Heart right ventricle (tissue), 16 donors: ENCODE measurements around the gene ZFPM1. TPM values are rescaled to one million over a fixed set of nuclear protein-coding genes. Genes with fewer than 3 reads are reported as not detected.

Experiments
- ATAC-seq, 8 donors: fragments of 200-7000 bp; cut with Tn5 transposase; one replicate each; pipeline ENCODE4 v1.9.1; 2020; ENCODE audit warnings: mild to moderate bottlenecking in 8 of 8, moderate library complexity in 8 of 8, moderate number of reproducible peaks in 1 of 8
- DNase-seq, 2 donors: peaks; one replicate each; pipeline ENCODE4 v3.0.0-alpha.2; 2020
- H3K27ac ChIP-seq, 10 donors: fragments of 200-600 bp; sonication (generic) in 2 of 10; one replicate each; pipeline versions ENCODE4 v1.5.0 to v1.8.0; 2020 to 2022; ENCODE audit warnings: mild to moderate bottlenecking in 3 of 10
- H3K27me3 ChIP-seq, 7 donors: fragments of 200-600 bp; one replicate each; pipeline ENCODE4 v1.8.0; 2021 to 2022; ENCODE audit warnings: mild to moderate bottlenecking in 2 of 7
- H3K36me3 ChIP-seq, 9 donors: fragments of 200-600 bp; sonication (generic) in 1 of 9; one replicate each; pipeline versions ENCODE4 v1.5.0 to v1.8.0; 2020 to 2022; ENCODE audit warnings: mild to moderate bottlenecking in 2 of 9
- H3K4me1 ChIP-seq, 9 donors: fragments of 200-600 bp; sonication (generic) in 1 of 9; one replicate each; pipeline versions ENCODE4 v1.5.0 to v1.8.0; 2020 to 2022; ENCODE audit warnings: mild to moderate bottlenecking in 4 of 9
- H3K4me3 ChIP-seq, 10 donors: fragments of 200-600 bp; sonication (generic) in 2 of 10; one replicate each; pipeline versions ENCODE4 v1.5.0 to v1.8.0; 2020 to 2022; ENCODE audit warnings: mild to moderate bottlenecking in 7 of 10, moderate library complexity in 2 of 10
- H3K9me3 ChIP-seq, 11 donors: fragments of 200-600 bp in 10 of 11; sonication (generic) in 2 of 11; one replicate each; pipeline versions ENCODE4 v1.5.0 to v1.8.0; 2013 to 2022; ENCODE audit warnings: mild to moderate bottlenecking in 2 of 11, control low read depth in 1 of 11, moderate library complexity in 1 of 11
- WGBS, 2 donors: extraction: QIAGEN DNeasy Blood & Tissue Kit; methylation state at CpG; one replicate each; pipeline ENCODE4 v1.1.7; 2013; ENCODE audit warnings: inconsistent platforms in 1 of 2; 5-methylcytosine and 5-hydroxymethylcytosine counted together
- intact Hi-C, 10 donors: fragments of 100-400 bp; cut with DNase I; formaldehyde crosslinking; loops; one replicate each; pipeline versions ENCODE4 v1.11.1 to v1.14.2; 2022
- polyA plus RNA-seq, 2 donors: library from polyadenylated mRNA; stranded (reverse); fragments of 200-250 nt; gene quantifications; one replicate each; pipeline ENCODE4 v1.2.3, GENCODE V29; 2013
- total RNA-seq, 10 donors: library from RNA; stranded (reverse); fragmentation: NEBNext Ultra II Directional in 3 of 10; extraction: Animal tissue kit (Norgen Biotek cat#: 25700) in 3 of 10; gene quantifications; one replicate each; pipeline versions ENCODE4 v1.2.1 to v1.2.4, GENCODE V29; 2021 to 2023
- TF ChIP-seq, protein P1 (sequence below), 9 donors: fragments of 200-600 bp; sonication (generic) in 2 of 9; IDR thresholded peaks; one replicate each; pipeline versions ENCODE4 v1.5.0 to v1.8.0; 2021 to 2022; ENCODE audit warnings: antibody characterized with exemption in 9 of 9, mild to moderate bottlenecking in 5 of 9, moderate library complexity in 1 of 9
- donor health status: Arrhythmogenic right ventricular cardiomyopathy.
- donor health status: ischemic (EF 13 %, LVEDD 7.1; RV severe dilation, severe dysfunction).
- donor health status: healthy with polysubstance abuse.
- donor health status: DM: no; HTN: yes; CAD: no.
- donor health status: DM: no; HTN: no; CAD: no.
- donor health status: ischemic (EF 25% LVEDD 6.9; RV normal size, moderate dysfunction).
- donor health status: ischemic (EF 25% LVEDD 5.7; RV mildly dilated, moderate dysfunction).
- donor health status: healthy.
- donor health status: DM: yes; HTN: yes; CAD: no.
- donor health status: Ischemic cardiomyopathy.
- donor health status: ischemic (EF 35%, LVEDD 5.7; RV mildly dilated, moderate dysfunction).
- donor health status: nonischemic (EF 11% LVEDD 7.7; RV severe dilation, severe dysfunction).
- donor health status: DM: yes; HTN: yes; CAD: no.
- donor health status: PGD.
- donor health status: ischemic (EF 29% LVEDD 5.4; RV normal size, mild dysfunction).
- donor health status: nonischemic (EF 23%, LVEDD 6.1; RV moderate dilation, normal function).

ZFPM1 gene
- total and polyA plus RNA-seq, 12 donors: 2.0 to 10.4 (median 4.4) TPM

DNA sequence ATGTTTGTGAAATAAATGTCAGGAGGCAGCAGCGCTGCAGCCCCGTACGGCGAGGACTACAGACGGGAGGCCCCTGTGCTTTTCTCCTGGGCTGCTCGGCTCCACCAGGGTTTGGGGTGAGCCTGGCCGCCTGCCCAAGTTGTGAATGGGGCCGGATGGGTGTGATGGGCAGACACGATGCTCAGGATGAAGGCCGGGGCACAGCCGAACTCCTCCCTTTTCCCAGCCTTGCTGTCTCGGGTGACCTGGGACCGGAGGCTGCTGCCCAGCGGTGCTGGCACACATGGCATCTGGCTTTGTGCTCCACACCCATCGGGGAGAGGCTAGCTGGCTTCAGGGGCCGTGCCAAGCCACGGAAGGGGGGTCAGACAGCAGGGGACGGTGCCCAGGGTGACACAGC lies 34.2 kb upstream of the ZFPM1 start:
- TF ChIP-seq, protein P1, sequence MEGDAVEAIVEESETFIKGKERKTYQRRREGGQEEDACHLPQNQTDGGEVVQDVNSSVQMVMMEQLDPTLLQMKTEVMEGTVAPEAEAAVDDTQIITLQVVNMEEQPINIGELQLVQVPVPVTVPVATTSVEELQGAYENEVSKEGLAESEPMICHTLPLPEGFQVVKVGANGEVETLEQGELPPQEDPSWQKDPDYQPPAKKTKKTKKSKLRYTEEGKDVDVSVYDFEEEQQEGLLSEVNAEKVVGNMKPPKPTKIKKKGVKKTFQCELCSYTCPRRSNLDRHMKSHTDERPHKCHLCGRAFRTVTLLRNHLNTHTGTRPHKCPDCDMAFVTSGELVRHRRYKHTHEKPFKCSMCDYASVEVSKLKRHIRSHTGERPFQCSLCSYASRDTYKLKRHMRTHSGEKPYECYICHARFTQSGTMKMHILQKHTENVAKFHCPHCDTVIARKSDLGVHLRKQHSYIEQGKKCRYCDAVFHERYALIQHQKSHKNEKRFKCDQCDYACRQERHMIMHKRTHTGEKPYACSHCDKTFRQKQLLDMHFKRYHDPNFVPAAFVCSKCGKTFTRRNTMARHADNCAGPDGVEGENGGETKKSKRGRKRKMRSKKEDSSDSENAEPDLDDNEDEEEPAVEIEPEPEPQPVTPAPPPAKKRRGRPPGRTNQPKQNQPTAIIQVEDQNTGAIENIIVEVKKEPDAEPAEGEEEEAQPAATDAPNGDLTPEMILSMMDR (IDR thresholded peaks at IDR 0.05): no peak

DNA sequence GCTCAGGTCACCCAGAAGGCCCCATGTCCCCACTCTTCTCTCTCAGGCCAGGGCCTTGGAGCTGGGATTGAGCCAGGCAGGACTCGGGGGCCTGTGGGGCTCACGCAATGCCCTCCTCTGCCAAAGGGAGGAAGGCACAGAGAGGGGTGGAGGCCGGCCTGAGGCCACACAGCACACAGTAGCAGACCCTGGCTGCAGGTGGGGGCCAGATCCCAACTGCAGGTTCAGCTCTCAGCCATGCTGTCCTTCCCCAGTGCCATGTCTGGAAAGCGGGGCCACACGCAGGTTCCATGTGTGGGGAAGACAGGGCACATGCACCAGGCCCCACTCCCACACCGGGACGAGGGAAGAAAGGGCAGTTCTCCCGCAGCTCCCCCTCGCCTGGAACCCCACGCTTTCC lies 33.3 kb upstream of the ZFPM1 start:
- WGBS, 2 donors: 91 to 94% methylated on average over 10 of the region's 10 CpGs
- TF ChIP-seq, protein P1 (IDR thresholded peaks at IDR 0.05): no peak
- Histone ChIP-seq H3K36me3 (no peaks in the 10 kb centered on the region), H3K27me3 (peaks cover 0 to 16% (median 0%) of the 10 kb centered on the region in 7 donors), H3K4me1 (peaks cover 0 to 9% (median 7%) of the 10 kb centered on the region in 9 donors), H3K27ac (no peak overlapping the region), H3K4me3 (no peak overlapping the region), H3K9me3 (no peaks in the 10 kb centered on the region)
- intact Hi-C loops: no loop called here
- DNase-seq: no peak
- ATAC-seq: no peak

More for the DNA sequence above, 34.2 kb upstream of the ZFPM1 start:
- intact Hi-C loops: no loop called here
- no peak overlapping the region for H3K4me3 ChIP-seq
- H3K36me3 ChIP-seq: no peaks in the 10 kb centered on the region
- H3K4me1 ChIP-seq: no peaks in the 10 kb centered on the region
- H3K27me3 ChIP-seq: peaks cover 0 to 16% (median 0%) of the 10 kb centered on the region in 7 donors
- H3K9me3 ChIP-seq: no peaks in the 10 kb centered on the region
- DNase-seq (no peak), ATAC-seq (no peak)
- H3K27ac ChIP-seq: no peak overlapping the region
- WGBS, 2 donors: 73 to 82% methylated on average over 18 of the region's 18 CpGs

DNA sequence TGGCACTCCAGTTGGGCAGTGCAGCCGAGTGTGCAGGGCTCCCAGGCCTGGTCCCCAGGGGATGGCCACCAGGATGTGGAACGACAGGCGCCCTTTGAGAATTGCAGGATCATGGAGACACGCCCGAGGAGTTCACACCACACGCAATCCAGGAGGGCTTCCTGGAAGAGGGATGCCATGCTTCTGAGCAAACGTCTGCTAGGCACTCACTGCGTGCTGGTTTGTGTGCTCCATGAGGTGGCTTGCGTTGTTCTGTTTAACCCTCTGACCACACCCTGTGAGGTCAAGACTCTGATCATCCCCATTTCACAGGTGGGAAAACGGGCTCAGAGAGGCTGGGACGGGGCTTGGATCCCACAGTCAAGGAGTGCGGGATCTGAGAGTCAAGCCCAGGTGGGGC lies 32.6 kb upstream of the ZFPM1 start:
- no peaks in the 10 kb centered on the region for H3K9me3 ChIP-seq
- DNase-seq (no peak), ATAC-seq (no peak)
- TF ChIP-seq, protein P1 (IDR thresholded peaks at IDR 0.05): no peak
- intact Hi-C loops: no loop called here
- H3K36me3 ChIP-seq: no peaks in the 10 kb centered on the region
- H3K4me1 ChIP-seq: peaks cover 0 to 14% (median 9%) of the 10 kb centered on the region in 9 donors
- no peak overlapping the region for H3K27ac ChIP-seq
- 82 to 83% methylated on average over 12 of the region's 12 CpGs for WGBS, 2 donors
- H3K4me3 ChIP-seq: no peak overlapping the region
- peaks cover 0 to 16% (median 0%) of the 10 kb centered on the region in 7 donors for H3K27me3 ChIP-seq

DNA sequence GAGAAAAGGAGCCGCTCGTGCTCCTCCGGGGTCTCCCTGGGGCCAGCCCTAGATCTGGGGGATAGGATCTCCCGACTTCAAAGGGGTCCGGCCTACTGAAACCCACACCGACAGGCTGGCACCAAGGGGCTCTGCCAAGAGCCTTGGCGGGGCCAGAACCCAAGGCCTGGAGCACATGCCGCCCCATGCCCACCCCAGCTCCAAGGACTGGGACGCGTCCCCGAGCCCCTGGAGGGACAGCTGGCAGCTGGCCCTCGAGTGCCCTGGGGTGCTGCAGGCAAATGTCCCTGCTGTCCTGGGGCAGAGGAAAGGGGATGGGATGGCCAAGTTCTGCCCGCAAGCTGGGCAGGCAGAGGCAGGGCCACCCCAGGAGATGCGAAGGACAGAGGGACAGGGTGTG lies 31.8 kb upstream of the ZFPM1 start:
- ATAC-seq (no peak), DNase-seq (no peak)
- Histone ChIP-seq H3K4me3 (no peak overlapping the region), H3K9me3 (no peaks in the 10 kb centered on the region), H3K27ac (no peak overlapping the region), H3K4me1 (peaks cover 0 to 14% (median 9%) of the 10 kb centered on the region in 9 donors), H3K27me3 (peaks cover 0 to 16% (median 0%) of the 10 kb centered on the region in 7 donors), H3K36me3 (no peaks in the 10 kb centered on the region)
- WGBS, 2 donors: 83 to 86% methylated on average over 14 of the region's 14 CpGs
- TF ChIP-seq, protein P1 (IDR thresholded peaks at IDR 0.05): no peak
- intact Hi-C loops: no loop called here
